Measurements from ENCODE around the gene MAP3K5.
"Not testable (repeated sequence)": the region's sequence is repeated elsewhere in the genome, so short reads cannot be mapped to it uniquely, and the experiment has no call there.

MAP3K5 gene

DNA sequence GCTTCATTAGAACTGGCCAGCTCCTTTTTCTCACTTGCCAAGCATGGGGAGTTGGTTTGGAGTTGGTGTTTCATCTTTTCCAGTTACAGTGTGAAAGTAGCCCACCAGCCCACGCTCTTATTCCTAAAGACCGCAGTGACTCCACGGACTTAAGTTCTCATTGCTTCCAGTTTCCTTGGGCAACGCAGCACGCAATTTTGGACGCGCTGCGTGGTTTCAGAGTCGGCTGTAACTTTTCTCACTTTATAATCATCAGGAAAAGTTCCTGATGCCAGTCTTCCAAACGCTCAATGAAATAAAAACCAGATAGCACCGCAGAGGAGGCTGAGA lies 29.7 kb upstream of the MAP3K5 start:
- peak overlapping the region; percentile 78 for H3K4me3 ChIP-seq (ENCODE audit: low read depth, low read length)

DNA sequence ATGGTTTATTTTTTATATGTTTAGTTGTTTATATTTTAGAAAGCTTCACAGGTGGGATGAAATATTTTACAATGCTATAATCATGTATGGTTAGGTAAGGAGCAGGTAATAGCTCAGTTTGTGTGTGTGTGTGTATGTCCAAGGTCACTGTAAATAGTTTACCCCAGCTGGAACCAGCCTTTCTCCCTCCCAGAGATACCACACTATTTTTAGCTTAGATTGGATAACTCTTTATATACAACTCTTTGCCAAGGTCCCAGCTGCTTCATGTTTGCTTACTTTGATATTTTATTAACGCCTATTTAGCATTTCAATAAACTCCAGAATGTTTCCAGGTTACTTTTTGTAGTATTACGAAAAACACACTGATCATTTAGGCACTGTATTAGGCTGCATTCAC lies 28.3 kb upstream of the MAP3K5 start:
- H3K4me3 ChIP-seq (ENCODE audit: low read depth, low read length): no peak overlapping the region
- TF ChIP-seq, protein P1, sequence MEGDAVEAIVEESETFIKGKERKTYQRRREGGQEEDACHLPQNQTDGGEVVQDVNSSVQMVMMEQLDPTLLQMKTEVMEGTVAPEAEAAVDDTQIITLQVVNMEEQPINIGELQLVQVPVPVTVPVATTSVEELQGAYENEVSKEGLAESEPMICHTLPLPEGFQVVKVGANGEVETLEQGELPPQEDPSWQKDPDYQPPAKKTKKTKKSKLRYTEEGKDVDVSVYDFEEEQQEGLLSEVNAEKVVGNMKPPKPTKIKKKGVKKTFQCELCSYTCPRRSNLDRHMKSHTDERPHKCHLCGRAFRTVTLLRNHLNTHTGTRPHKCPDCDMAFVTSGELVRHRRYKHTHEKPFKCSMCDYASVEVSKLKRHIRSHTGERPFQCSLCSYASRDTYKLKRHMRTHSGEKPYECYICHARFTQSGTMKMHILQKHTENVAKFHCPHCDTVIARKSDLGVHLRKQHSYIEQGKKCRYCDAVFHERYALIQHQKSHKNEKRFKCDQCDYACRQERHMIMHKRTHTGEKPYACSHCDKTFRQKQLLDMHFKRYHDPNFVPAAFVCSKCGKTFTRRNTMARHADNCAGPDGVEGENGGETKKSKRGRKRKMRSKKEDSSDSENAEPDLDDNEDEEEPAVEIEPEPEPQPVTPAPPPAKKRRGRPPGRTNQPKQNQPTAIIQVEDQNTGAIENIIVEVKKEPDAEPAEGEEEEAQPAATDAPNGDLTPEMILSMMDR (IDR thresholded peaks at IDR 0.05; ENCODE audit: borderline replicate concordance, insufficient read depth, low read depth, low read length): no peak

More for the DNA sequence above, 29.7 kb upstream of the MAP3K5 start:
- TF ChIP-seq, protein P1 (IDR thresholded peaks at IDR 0.05; ENCODE audit: borderline replicate concordance, insufficient read depth, low read depth, low read length): no peak

DNA sequence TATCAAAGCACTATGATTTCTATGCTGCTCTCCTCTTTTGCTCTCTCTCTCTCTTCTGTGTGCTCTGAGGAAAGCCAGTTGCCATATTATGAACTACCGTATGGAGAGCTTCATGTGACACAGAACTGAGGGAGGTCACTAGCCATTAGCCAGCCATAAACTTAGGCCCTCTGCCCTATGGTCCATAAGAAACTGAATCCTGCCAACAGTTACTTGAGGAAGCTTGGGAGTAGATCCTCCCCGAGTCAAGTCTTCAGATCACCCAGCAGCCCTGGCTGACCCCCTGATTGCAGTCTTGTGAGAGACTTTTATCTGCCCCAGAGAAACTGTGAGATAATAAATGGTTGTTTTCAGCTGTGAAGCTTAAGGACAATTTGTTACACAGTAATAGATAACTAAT lies 24.4 kb upstream of the MAP3K5 start:
- no peak overlapping the region for H3K4me3 ChIP-seq (ENCODE audit: low read depth, low read length)
- TF ChIP-seq, protein P1 (IDR thresholded peaks at IDR 0.05; ENCODE audit: borderline replicate concordance, insufficient read depth, low read depth, low read length): no peak

DNA sequence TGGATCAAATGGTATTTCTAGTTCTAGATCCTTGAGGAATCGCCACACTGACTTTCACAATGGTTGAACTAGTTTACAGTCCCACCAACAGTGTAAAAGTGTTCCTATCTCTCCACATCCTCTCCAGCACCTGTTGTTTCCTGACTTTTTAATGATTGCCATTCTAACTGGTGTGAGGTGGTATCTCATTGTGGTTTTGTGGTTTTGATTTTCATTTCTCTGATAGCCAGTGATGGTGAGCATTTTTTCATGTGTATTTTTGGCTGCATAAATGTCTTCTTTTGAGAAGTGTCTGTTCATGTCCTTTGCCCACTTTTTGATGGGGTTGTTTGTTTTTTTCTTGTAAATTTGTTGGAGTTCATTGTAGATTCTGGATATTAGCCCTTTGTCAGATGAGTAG lies 23.3 kb upstream of the MAP3K5 start:
- H3K4me3 ChIP-seq (ENCODE audit: low read depth, low read length): not testable (repeated sequence)

DNA sequence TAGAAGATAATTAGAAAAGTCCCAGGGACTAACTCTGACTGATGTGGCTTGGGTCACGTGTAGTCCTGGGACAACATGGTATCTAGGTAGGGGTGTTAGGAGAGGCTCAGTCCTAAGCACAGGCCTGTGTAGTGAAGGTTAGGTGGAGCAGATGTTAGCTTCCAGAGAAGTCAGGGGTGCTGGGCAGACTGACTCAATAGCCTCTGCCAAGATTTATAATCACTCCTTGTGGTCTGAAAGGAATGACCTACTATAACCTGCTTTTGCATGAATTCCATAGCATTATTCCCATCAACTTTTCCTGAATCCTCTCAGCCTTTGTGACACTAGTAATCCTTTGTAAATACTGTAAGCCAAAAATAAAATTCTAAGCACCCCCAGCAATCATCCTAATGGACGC lies 19.9 kb upstream of the MAP3K5 start:
- TF ChIP-seq, protein P1 (IDR thresholded peaks at IDR 0.05; ENCODE audit: borderline replicate concordance, insufficient read depth, low read depth, low read length): no peak
- H3K4me3 ChIP-seq (ENCODE audit: low read depth, low read length): no peak overlapping the region

DNA sequence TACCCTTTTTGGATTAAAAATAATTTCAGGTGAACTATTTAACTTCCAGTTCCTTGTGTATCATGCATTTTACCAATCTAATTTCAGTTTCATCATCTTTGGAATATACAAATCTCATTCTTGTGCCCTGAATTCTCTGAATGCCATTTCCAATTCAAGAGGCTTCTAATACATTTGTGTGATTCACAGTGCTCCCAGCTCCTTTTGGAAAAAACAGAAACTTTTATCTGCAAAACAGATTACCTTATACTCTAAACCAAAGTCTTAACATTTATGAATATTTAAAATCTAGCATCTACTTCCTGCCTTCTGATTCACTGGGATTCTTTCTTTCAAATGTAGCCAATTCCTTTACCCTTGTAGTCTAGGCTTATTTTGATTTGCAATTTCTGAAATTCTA lies 19.0 kb upstream of the MAP3K5 start:
- H3K4me3 ChIP-seq (ENCODE audit: low read depth, low read length): no peak overlapping the region
- TF ChIP-seq, protein P1 (IDR thresholded peaks at IDR 0.05; ENCODE audit: borderline replicate concordance, insufficient read depth, low read depth, low read length): no peak

DNA sequence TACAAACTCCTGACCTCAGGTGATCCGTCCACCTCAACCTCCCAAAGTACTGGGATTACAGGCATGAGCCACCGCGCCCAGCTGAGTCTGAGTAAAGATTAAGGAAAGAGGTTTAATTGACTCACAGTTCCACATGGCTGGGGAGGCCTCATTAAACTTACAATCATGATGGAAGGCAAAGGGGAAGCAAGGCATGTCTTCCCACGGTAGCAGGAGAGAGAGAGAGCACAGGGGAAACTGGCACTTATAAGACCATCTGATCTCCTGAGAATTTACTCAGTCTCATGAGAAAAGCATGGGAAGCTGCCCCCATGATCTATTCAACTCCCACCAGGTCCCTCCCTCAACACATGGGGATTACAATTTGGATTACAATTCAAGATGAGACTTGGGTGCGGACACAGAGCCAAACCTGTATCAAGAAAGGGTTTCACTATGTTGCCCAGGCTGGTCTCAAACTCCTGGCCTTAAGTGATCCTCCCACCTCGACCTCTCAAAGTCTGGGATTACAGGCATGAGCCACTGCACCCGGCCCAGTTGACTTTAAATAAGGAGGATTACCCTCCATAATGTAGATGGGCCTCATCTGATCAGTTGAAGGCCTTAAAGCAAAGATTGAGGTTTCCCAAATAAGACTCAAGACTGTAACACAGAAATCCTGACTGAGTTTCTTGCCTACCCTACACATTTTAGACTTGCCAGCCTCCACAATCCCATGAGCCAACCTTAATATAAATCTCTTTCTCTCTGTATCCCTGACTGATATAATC lies 17.0 kb upstream of the MAP3K5 start:
- TF ChIP-seq, protein P1 (IDR thresholded peaks at IDR 0.05; ENCODE audit: borderline replicate concordance, insufficient read depth, low read depth, low read length): no peak
- no peak overlapping the region for H3K4me3 ChIP-seq (ENCODE audit: low read depth, low read length)

All from GM12875 (cell line).